ENCODE data around the gene WIPF3. TPM values are rescaled to one million over a fixed set of nuclear protein-coding genes. Genes with fewer than 3 reads are reported as not detected.

Gene WIPF3
- total RNA-seq, 1 experiment from 2014 or later: 11.6 TPM

GRCh38 chr7:29843093-29843492, 36.8 kb downstream of the WIPF3 start:
- peaks cover 28% of the 10 kb centered on the region in 2 experiments for H3K4me1 Mint-ChIP-seq
- no peak overlapping the region for H3K23ac ChIP-seq (ENCODE audit: insufficient read length, low read depth, low read length)
- no peak overlapping the region for H2AFZ ChIP-seq (ENCODE audit: low read length)
- H3K36me3 Mint-ChIP-seq (ENCODE audit: insufficient read depth in 1 of 3, low read depth in 3 of 3): no peaks in the 10 kb centered on the region
- no peak overlapping the region for H3K56ac ChIP-seq (ENCODE audit: insufficient read length, low read depth, low read length)
- H3K4me1 ChIP-seq (ENCODE audit: insufficient read depth, low read length): peaks cover 2% of the 10 kb centered on the region; the same call in 1 of the 2 replicates
- no CpG with 5 or more reads among the region's 8 CpGs for WGBS (ENCODE audit: extremely low coverage, insufficient read length, low lambda C conversion rate)
- no peak overlapping the region for H4K91ac ChIP-seq (ENCODE audit: insufficient read length, low read depth, low read length)
- H4K5ac ChIP-seq (ENCODE audit: insufficient read length, low read depth, low read length): no peak overlapping the region
- no peak overlapping the region for H2BK120ac ChIP-seq (ENCODE audit: low read depth, low read length, poor library complexity, severe bottlenecking)
- H3K4ac ChIP-seq (ENCODE audit: low read depth, low read length): no peak overlapping the region
- H3K79me2 ChIP-seq (ENCODE audit: insufficient read depth, low read length): no peaks in the 10 kb centered on the region
- H3K79me1 ChIP-seq (ENCODE audit: insufficient read depth, low read depth, low read length, poor library complexity, severe bottlenecking): no peaks in the 10 kb centered on the region
- H3T11ph ChIP-seq (ENCODE audit: low read length): no peak overlapping the region
- H3K4me2 ChIP-seq (ENCODE audit: insufficient read depth, insufficient read length, low read length): no peak overlapping the region
- H3K27ac ChIP-seq (ENCODE audit: insufficient read length, low read depth, low read length): no peak overlapping the region
- no peak overlapping the region for H4K8ac ChIP-seq (replicated peaks; ENCODE audit: insufficient read length, low read depth, low read length)
- no peak overlapping the region for H2BK15ac ChIP-seq (ENCODE audit: low read depth, low read length)
- H2BK12ac ChIP-seq (ENCODE audit: insufficient read length, low read depth, low read length): no peak overlapping the region
- no peak overlapping the region for H3K4me3 Mint-ChIP-seq
- no peak overlapping the region for H2BK20ac ChIP-seq (ENCODE audit: low read depth, low read length, poor library complexity, severe bottlenecking)
- H3K23me2 ChIP-seq (ENCODE audit: insufficient read length, low read depth, low read length, poor library complexity, severe bottlenecking): no peaks in the 10 kb centered on the region
- H3K18ac ChIP-seq (ENCODE audit: insufficient read length, low read depth, low read length): no peak overlapping the region
- H3K27ac Mint-ChIP-seq: no peak overlapping the region
- no peak overlapping the region for H2BK5ac ChIP-seq (ENCODE audit: insufficient read length, low read length)
- H3K9me3 ChIP-seq (ENCODE audit: control insufficient read depth, low read depth, low read length): no peaks in the 10 kb centered on the region
- DNase-seq: no peak
- H3K27me3 ChIP-seq (ENCODE audit: insufficient read depth, low read length): no peaks in the 10 kb centered on the region; the same call in 1 of the 2 replicates
- H3K14ac ChIP-seq (ENCODE audit: insufficient read depth, low read length): no peak overlapping the region
- TF ChIP-seq, protein P1, sequence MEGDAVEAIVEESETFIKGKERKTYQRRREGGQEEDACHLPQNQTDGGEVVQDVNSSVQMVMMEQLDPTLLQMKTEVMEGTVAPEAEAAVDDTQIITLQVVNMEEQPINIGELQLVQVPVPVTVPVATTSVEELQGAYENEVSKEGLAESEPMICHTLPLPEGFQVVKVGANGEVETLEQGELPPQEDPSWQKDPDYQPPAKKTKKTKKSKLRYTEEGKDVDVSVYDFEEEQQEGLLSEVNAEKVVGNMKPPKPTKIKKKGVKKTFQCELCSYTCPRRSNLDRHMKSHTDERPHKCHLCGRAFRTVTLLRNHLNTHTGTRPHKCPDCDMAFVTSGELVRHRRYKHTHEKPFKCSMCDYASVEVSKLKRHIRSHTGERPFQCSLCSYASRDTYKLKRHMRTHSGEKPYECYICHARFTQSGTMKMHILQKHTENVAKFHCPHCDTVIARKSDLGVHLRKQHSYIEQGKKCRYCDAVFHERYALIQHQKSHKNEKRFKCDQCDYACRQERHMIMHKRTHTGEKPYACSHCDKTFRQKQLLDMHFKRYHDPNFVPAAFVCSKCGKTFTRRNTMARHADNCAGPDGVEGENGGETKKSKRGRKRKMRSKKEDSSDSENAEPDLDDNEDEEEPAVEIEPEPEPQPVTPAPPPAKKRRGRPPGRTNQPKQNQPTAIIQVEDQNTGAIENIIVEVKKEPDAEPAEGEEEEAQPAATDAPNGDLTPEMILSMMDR (conservative IDR thresholded peaks at IDR 0.05): no peak
- H2AK5ac ChIP-seq (ENCODE audit: insufficient read length, low read length): no peak overlapping the region
- H3K9ac ChIP-seq (ENCODE audit: extremely low read depth, insufficient read length, low read length): no peak overlapping the region
- no peaks in the 10 kb centered on the region for H3K9me3 Mint-ChIP-seq
- 0 out of 2 replicates have a peak, but pooled peaks cover 3% of the 10 kb centered on the region for H3K27me3 Mint-ChIP-seq (ENCODE audit: low read depth)
- H4K20me1 ChIP-seq (ENCODE audit: control insufficient read depth, insufficient read depth, insufficient read length): no peaks in the 10 kb centered on the region

All from H9 (cell line).